GM13976 (cell line): ENCODE results near the gene DDR2.

Experiments
- DNase-seq: peaks from one replicate; pipeline ENCODE4 v3.0.0; 2012; ENCODE audit warnings: low spot score
- in situ Hi-C: fragments of 300-500 bp; cut with MboI; formaldehyde crosslinking; loops from one replicate; pipeline ENCODE4 v1.12.0; 2022; ENCODE audit warnings: low sequenced_read_pairs, mixed read lengths, inconsistent platforms; ENCODE audit not compliant: unreplicated experiment
- TF ChIP-seq, protein P1 (sequence below): IDR thresholded peaks from 2 replicates; pipeline ENCODE4 v1.5.1; 2012; ENCODE audit warnings: borderline replicate concordance, mild to moderate bottlenecking; ENCODE audit not compliant: insufficient read depth; ENCODE audit errors: extremely low read depth, missing control alignments, control extremely low read depth

DDR2 gene

GRCh38 chr1:162703708-162704107 lies 71.4 kb downstream of the DDR2 start:
- no peak for DNase-seq
- in situ Hi-C loops: no loop called here
- TF ChIP-seq, protein P1, sequence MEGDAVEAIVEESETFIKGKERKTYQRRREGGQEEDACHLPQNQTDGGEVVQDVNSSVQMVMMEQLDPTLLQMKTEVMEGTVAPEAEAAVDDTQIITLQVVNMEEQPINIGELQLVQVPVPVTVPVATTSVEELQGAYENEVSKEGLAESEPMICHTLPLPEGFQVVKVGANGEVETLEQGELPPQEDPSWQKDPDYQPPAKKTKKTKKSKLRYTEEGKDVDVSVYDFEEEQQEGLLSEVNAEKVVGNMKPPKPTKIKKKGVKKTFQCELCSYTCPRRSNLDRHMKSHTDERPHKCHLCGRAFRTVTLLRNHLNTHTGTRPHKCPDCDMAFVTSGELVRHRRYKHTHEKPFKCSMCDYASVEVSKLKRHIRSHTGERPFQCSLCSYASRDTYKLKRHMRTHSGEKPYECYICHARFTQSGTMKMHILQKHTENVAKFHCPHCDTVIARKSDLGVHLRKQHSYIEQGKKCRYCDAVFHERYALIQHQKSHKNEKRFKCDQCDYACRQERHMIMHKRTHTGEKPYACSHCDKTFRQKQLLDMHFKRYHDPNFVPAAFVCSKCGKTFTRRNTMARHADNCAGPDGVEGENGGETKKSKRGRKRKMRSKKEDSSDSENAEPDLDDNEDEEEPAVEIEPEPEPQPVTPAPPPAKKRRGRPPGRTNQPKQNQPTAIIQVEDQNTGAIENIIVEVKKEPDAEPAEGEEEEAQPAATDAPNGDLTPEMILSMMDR: no peak

- in situ Hi-C loops: no loop called here
- TF ChIP-seq, protein P1: no peak
- DNase-seq: no peak
Observed at GRCh38 chr1:162704673-162705424, 72.6 kb downstream of the DDR2 start.

- in situ Hi-C loops: no loop called here
- TF ChIP-seq, protein P1: no peak
- no peak for DNase-seq
Observed at GRCh38 chr1:162706003-162706402, 73.7 kb downstream of the DDR2 start.

- in situ Hi-C loops: no loop called here
- no peak for DNase-seq
- TF ChIP-seq, protein P1: no peak
Observed at GRCh38 chr1:162706606-162707005, 74.3 kb downstream of the DDR2 start.

DNA sequence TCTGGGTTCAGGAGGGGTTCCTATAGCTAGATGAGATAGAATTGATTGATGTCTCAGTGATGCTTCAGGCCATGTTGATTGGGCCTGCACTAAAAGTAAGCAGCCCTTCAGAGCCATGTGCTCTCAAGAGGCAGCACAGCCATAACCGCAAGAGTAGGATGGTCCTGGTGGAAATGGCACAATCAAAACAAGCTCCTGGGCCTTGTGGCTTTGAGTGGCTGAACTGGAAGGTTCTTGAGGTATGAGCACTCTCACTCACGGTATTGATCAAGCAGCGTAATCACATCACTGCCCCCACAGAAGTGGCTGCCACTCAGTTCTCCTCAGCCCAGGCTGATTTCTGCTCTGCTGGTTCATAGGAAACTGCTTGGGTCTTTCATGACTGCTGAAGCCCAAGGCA lies 76.0 kb downstream of the DDR2 start:
- TF ChIP-seq, protein P1: no peak
- in situ Hi-C loops: no loop called here

DNA sequence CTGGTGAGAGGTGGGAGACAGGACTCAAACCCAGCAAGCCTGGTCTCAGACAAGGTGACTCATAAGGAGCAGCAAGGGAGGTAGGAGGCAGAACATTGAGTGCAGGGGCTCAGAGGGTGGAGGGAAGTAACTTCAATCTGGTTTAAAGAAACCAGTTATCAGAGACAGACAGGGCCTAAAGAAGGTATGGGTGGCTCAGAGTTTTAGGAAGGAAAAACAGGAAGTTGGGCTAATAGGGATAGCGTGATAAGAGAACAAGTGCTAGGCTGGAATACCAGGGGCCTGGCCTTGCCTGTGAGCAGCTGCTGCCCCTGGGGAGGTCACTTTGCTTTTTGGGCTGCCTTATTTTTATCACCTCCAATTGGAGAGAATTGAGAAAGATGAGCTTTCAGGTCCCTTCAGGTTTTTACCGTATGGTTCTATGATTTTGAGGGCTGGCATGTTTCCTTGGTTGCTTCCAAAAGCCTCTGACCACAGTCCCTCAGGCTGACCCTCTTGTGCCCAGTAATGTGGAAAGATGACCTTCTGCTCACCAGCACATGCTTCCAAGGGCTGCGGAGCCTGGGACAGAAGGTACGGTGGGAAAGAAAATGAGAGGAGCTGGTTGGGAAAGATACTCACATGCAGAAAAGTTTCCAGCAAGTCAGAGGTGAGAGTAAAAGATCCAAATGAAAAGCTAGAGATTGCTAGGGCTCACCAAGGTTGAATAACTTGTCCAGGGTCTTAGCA lies 77.0 kb downstream of the DDR2 start:
- TF ChIP-seq, protein P1: no peak
- in situ Hi-C loops: no loop called here
- no peak for DNase-seq

More for the DNA sequence above, 76.0 kb downstream of the DDR2 start:
- DNase-seq: no peak

DNA sequence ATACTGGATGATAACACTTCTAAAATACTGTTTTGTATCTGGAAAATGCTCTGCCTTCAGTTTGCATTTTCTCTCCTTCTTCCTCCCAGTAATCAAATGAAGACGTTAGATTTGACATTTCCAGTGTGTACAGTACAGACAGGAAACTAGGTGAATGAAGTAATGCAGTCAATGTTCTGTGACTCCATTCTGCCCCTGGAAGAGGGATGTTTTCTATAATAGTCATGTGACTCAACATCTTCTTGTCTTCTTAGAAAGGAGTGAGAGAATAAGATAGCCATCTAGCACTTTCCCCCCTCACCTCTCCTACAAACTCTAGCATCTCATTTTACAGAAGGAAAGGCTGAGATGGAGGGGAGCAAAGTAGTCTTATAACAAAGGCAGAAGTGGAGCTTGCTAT lies 77.6 kb downstream of the DDR2 start:
- no peak for DNase-seq
- in situ Hi-C loops: no loop called here
- TF ChIP-seq, protein P1: no peak
